Type B pancreatic cell (in vitro differentiated cells): ENCODE data around the gene IL12RB1. TPM values are rescaled to one million over a fixed set of nuclear protein-coding genes. Genes with fewer than 3 reads are reported as not detected.

Source experiments
- DNase-seq: peaks from one replicate; pipeline ENCODE4 v3.0.0; 2021; ENCODE audit warnings: mixed read lengths; ENCODE audit not compliant: unreplicated experiment; ENCODE audit errors: extremely low spot score
- H3K27ac Mint-ChIP-seq: 2 replicates; pipeline ENCODE4 v1.8.0; 2021; ENCODE audit warnings: mild to moderate bottlenecking, mixed read lengths
- H3K27me3 Mint-ChIP-seq: 2 replicates; pipeline ENCODE4 v1.8.0; 2021; ENCODE audit warnings: mixed read lengths
- H3K36me3 Mint-ChIP-seq: 2 replicates; pipeline ENCODE4 v1.8.0; 2021; ENCODE audit warnings: mixed read lengths
- H3K4me1 Mint-ChIP-seq: one replicate; pipeline ENCODE4 v1.8.0; 2021; ENCODE audit warnings: mixed read lengths; ENCODE audit not compliant: unreplicated experiment
- H3K4me3 Mint-ChIP-seq: 2 replicates; pipeline ENCODE4 v1.8.0; 2021; ENCODE audit warnings: mild to moderate bottlenecking, mixed read lengths
- H3K9me3 Mint-ChIP-seq: 2 replicates; pipeline ENCODE4 v1.8.0; 2021; ENCODE audit warnings: mixed read lengths
- CTCF ChIP-seq: fragments of 200-600 bp; sonication (generic); conservative IDR thresholded peaks from 2 replicates; pipeline ENCODE4 v1.5.0; 2021; ENCODE audit warnings: antibody characterized with exemption, mild to moderate bottlenecking
- total RNA-seq: library from RNA; stranded (reverse); gene quantifications from 2 replicates; pipeline ENCODE4 v1.2.1, GENCODE V29; 2021; ENCODE audit warnings: low replicate concordance

The IL12RB1 gene
- total RNA-seq, 1 donor from 2014 or later: not detected

GRCh38 chr19:18069383-18069782 lies 17.4 kb downstream of the IL12RB1 start:
- Mint-ChIP-seq H3K4me1 (no peaks in the 10 kb centered on the region), H3K9me3 (no peaks in the 10 kb centered on the region), H3K27ac (no peak overlapping the region), H3K27me3 (peaks cover 3% of the 10 kb centered on the region), H3K36me3 (no peaks in the 10 kb centered on the region), H3K4me3 (no peak overlapping the region)
- DNase-seq: no peak
- TF ChIP-seq CTCF: no peak

DNA sequence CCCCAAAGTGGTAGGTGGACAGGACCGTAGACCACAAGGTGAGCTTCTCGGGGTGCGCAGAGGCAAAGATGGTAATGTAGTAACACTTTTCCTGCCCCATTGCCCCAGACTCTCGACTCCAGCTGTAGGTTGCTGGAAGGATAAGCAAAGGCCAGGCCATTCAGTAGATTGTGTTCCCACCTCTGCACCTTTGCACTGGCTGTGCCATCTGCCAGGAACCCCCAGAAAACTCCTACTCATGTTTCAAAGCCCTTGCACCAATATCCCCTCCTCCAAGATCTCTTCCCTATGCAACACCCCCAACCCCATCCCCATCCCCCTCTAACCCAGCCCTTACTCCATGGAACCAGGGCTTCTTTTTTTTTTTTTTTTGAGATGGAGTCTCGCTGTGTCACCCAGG lies 18.3 kb downstream of the IL12RB1 start:
- no peak overlapping the region for H3K27ac Mint-ChIP-seq
- TF ChIP-seq CTCF: no peak
- H3K4me3 Mint-ChIP-seq: no peak overlapping the region
- DNase-seq: no peak
- no peaks in the 10 kb centered on the region for H3K9me3 Mint-ChIP-seq
- H3K36me3 Mint-ChIP-seq: no peaks in the 10 kb centered on the region
- peaks cover 2% of the 10 kb centered on the region for H3K27me3 Mint-ChIP-seq
- no peaks in the 10 kb centered on the region for H3K4me1 Mint-ChIP-seq

- Mint-ChIP-seq H3K27ac (no peak overlapping the region), H3K27me3 (peaks cover 4% of the 10 kb centered on the region), H3K4me1 (no peaks in the 10 kb centered on the region), H3K9me3 (no peaks in the 10 kb centered on the region), H3K4me3 (no peak overlapping the region), H3K36me3 (no peaks in the 10 kb centered on the region)
- no peak for TF ChIP-seq CTCF
- DNase-seq: no peak
Observed at GRCh38 chr19:18065173-18065495, 21.6 kb downstream of the IL12RB1 start.

DNA sequence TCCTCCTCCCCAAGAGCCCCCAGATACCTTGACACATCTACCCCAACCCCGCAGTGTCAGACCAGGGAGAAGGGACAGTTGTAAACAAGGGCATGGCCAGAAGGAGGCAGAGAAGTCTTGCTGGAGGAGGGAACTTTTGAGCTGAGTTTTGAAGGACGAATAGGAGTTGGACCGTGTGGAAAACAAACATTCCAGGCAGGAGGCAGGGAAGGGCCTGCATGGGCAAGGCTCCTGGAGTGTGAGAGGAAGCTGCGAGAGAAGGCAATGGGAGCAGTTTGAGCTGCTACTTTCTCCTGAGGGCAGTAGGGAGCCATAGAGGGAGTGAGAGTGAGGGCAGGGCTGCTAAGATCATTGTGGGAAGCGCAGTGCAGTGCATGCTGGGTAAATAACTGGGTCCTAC lies 23.3 kb downstream of the IL12RB1 start:
- Mint-ChIP-seq H3K27me3 (peaks cover 4% of the 10 kb centered on the region), H3K27ac (no peak overlapping the region), H3K9me3 (no peaks in the 10 kb centered on the region), H3K4me3 (no peak overlapping the region), H3K4me1 (no peaks in the 10 kb centered on the region), H3K36me3 (no peaks in the 10 kb centered on the region)
- DNase-seq: no peak
- TF ChIP-seq CTCF: peak; percentile 62

- no peaks in the 10 kb centered on the region for H3K36me3 Mint-ChIP-seq
Observed at GRCh38 chr19:18062028-18062427, 24.7 kb downstream of the IL12RB1 start.

More at GRCh38 chr19:18062028-18062427, 24.7 kb downstream of the IL12RB1 start:
- Mint-ChIP-seq H3K4me1 (no peaks in the 10 kb centered on the region), H3K27ac (no peak overlapping the region), H3K27me3 (peaks cover 4% of the 10 kb centered on the region), H3K4me3 (no peak overlapping the region), H3K9me3 (no peaks in the 10 kb centered on the region)
- no peak for TF ChIP-seq CTCF
- no peak for DNase-seq
